Smooth muscle cell (in vitro differentiated cells): Measurements from ENCODE around the gene ERVK3-1. TPM values are rescaled to one million over a fixed set of nuclear protein-coding genes. Genes with fewer than 3 reads are reported as not detected.

Experiments used
- DNase-seq: peaks from one replicate; lab custom pipeline; 2025; ENCODE audit not compliant: unreplicated experiment; lab: John Stamatoyannopoulos, UW
- H2AFZ ChIP-seq: fragments of 200-600 bp; sonication (generic); 2 replicates; pipeline ENCODE4 v1.6.0; 2016; ENCODE audit warnings: antibody characterized with exemption, low read depth, mild to moderate bottlenecking
- H3F3A ChIP-seq: fragments of 200-600 bp; sonication (generic); 2 replicates; pipeline ENCODE4 v1.6.0; 2017; ENCODE audit warnings: antibody characterized with exemption, low read depth
- H3K27ac ChIP-seq: fragments of 200-600 bp; sonication (generic); 2 replicates; pipeline ENCODE4 v1.5.1; 2016; ENCODE audit warnings: low read depth, mild to moderate bottlenecking
- H3K27me3 ChIP-seq: fragments of 200-600 bp; sonication (generic); 2 replicates; pipeline ENCODE4 v1.6.1; 2016; ENCODE audit warnings: low read depth, mild to moderate bottlenecking
- H3K36me3 ChIP-seq: fragments of 200-600 bp; sonication (generic); 2 replicates; pipeline ENCODE4 v1.5.1; 2016; ENCODE audit warnings: low read depth
- H3K4me1 ChIP-seq: fragments of 200-600 bp; sonication (generic); 2 replicates; pipeline ENCODE4 v1.5.1; 2016; ENCODE audit warnings: low read depth
- H3K4me2 ChIP-seq: fragments of 200-600 bp; sonication (generic); 2 replicates; pipeline ENCODE4 v1.6.0; 2016; ENCODE audit warnings: mild to moderate bottlenecking
- H3K4me3 ChIP-seq: fragments of 200-600 bp; sonication (generic); 2 replicates; pipeline ENCODE4 v1.5.1; 2016; ENCODE audit warnings: mild to moderate bottlenecking
- H3K79me2 ChIP-seq: fragments of 200-600 bp; sonication (generic); 2 replicates; pipeline ENCODE4 v1.6.0; 2016; ENCODE audit warnings: low read depth, mild to moderate bottlenecking
- H3K9ac ChIP-seq: fragments of 200-600 bp; sonication (generic); 2 replicates; pipeline ENCODE4 v1.6.0; 2016; ENCODE audit warnings: low read depth
- H3K9me3 ChIP-seq: fragments of 200-600 bp; sonication (generic); replicated peaks from 2 replicates; pipeline ENCODE4 v1.5.1; 2016; ENCODE audit warnings: low read depth
- H4K20me1 ChIP-seq: fragments of 200-600 bp; sonication (generic); 2 replicates; pipeline ENCODE4 v1.6.0; 2016; ENCODE audit warnings: low read depth
- CTCF ChIP-seq: fragments of 200-600 bp; sonication (generic); IDR thresholded peaks from 2 replicates; pipeline ENCODE4 v1.5.1; 2017; ENCODE audit warnings: borderline replicate concordance, mild to moderate bottlenecking, antibody characterized with exemption; ENCODE audit not compliant: insufficient read depth, poor library complexity, severe bottlenecking
- WGBS: methylation state at CpG from one replicate; pipeline ENCODE4 v1.1.7; 2016; ENCODE audit warnings: low lambda C conversion rate; 5-methylcytosine and 5-hydroxymethylcytosine counted together
- polyA plus RNA-seq: library from polyadenylated mRNA; unstranded; fragments of >200 nt; fragmentation: Nextera tagmentation; extraction: Ambion mirVana; gene quantifications from 2 replicates; pipeline ENCODE4 v1.2.1, GENCODE V29; 2016
- total RNA-seq: library from RNA; depleted of rRNA; stranded (reverse); fragments of >200 nt; gene quantifications from 2 replicates; pipeline ENCODE4 v1.2.3, GENCODE V29; 2014

Gene ERVK3-1
- total and polyA plus RNA-seq, 2 experiments from 2014 or later, result 46.5 to 93.9 TPM

GRCh38 chr19:58353717-58354477 is 48.7 kb downstream of the ERVK3-1 start:
- H3K9me3 ChIP-seq, result no peaks in the 10 kb centered on the region
- H3K36me3 ChIP-seq, result no peaks in the 10 kb centered on the region
- H2AFZ ChIP-seq, result no peak overlapping the region
- H3K27me3 ChIP-seq, result no peaks in the 10 kb centered on the region
- no peaks in the 10 kb centered on the region for H3K4me1 ChIP-seq
- DNase-seq, result no peak
- WGBS, result 94% methylated on average over 15 of the region's 15 CpGs
- no peak overlapping the region for H3K4me2 ChIP-seq
- H3K27ac ChIP-seq, result no peak overlapping the region
- no peaks in the 10 kb centered on the region for H4K20me1 ChIP-seq
- H3K9ac ChIP-seq, result no peak overlapping the region
- TF ChIP-seq CTCF, result no peak
- H3K4me3 ChIP-seq, result no peak overlapping the region
- no peaks in the 10 kb centered on the region for H3F3A ChIP-seq
- peaks cover 9% of the 10 kb centered on the region for H3K79me2 ChIP-seq

GRCh38 chr19:58354478-58355030 is 49.4 kb downstream of the ERVK3-1 start:
- TF ChIP-seq CTCF, result no peak
- no peak for DNase-seq
- no peaks in the 10 kb centered on the region for H4K20me1 ChIP-seq
- no peak overlapping the region for H3K9ac ChIP-seq
- 91% methylated on average over 6 of the region's 6 CpGs for WGBS
- no peak overlapping the region for H3K27ac ChIP-seq
- H3K36me3 ChIP-seq, result no peaks in the 10 kb centered on the region
- no peak overlapping the region for H2AFZ ChIP-seq
- H3K9me3 ChIP-seq, result no peaks in the 10 kb centered on the region
- H3K79me2 ChIP-seq, result peaks cover 2% of the 10 kb centered on the region
- H3K27me3 ChIP-seq, result no peaks in the 10 kb centered on the region
- no peak overlapping the region for H3K4me3 ChIP-seq
- H3F3A ChIP-seq, result no peaks in the 10 kb centered on the region
- no peaks in the 10 kb centered on the region for H3K4me1 ChIP-seq
- no peak overlapping the region for H3K4me2 ChIP-seq

- 97% methylated on average over 10 of the region's 10 CpGs for WGBS
- no peak for DNase-seq
Observed at GRCh38 chr19:58355215-58355796, 50.1 kb downstream of the ERVK3-1 start.

More at GRCh38 chr19:58355215-58355796, 50.1 kb downstream of the ERVK3-1 start:
- no peak for TF ChIP-seq CTCF
- H4K20me1 ChIP-seq, result no peaks in the 10 kb centered on the region
- no peaks in the 10 kb centered on the region for H3K27me3 ChIP-seq
- H3K36me3 ChIP-seq, result no peaks in the 10 kb centered on the region
- H3K9me3 ChIP-seq, result no peaks in the 10 kb centered on the region
- H3K79me2 ChIP-seq, result no peaks in the 10 kb centered on the region
- H3K27ac ChIP-seq, result no peak overlapping the region
- H3K4me1 ChIP-seq, result no peaks in the 10 kb centered on the region
- H3K4me3 ChIP-seq, result no peak overlapping the region
- H3F3A ChIP-seq, result no peaks in the 10 kb centered on the region
- H3K4me2 ChIP-seq, result no peak overlapping the region
- no peak overlapping the region for H3K9ac ChIP-seq
- no peak overlapping the region for H2AFZ ChIP-seq
